Stimulated activated effector memory CD8-positive, alpha-beta T cell treated with anti-CD3 and anti-CD28 coated beads, Interleukin-12 subunit alpha, Interleukin-12 subunit beta, amount 100 ng/mL, for 72 hours (primary cell): ENCODE measurements around the gene MRC2.
"Not testable (repeated sequence)": the region's sequence is repeated elsewhere in the genome, so short reads cannot be mapped to it uniquely, and the experiment has no call there.

Source experiments
- ATAC-seq: fragments of 150-1000 bp; cut with Tn5 transposase; 2 replicates; pipeline ENCODE4 v1.10.0; 2021
- DNase-seq, 2 donors: peaks; one replicate each; pipeline ENCODE4 v3.0.0; 2021 to 2022; ENCODE audit warnings: low spot score in 2 of 2
- H3K27ac Mint-ChIP-seq: one replicate; pipeline ENCODE4 v1.8.0; 2022; ENCODE audit warnings: mild to moderate bottlenecking, mixed read lengths
- H3K36me3 Mint-ChIP-seq: one replicate; pipeline ENCODE4 v1.8.0; 2022; ENCODE audit warnings: mild to moderate bottlenecking, mixed read lengths
- H3K4me1 Mint-ChIP-seq: one replicate; pipeline ENCODE4 v1.8.0; 2022; ENCODE audit warnings: mixed read lengths
- H3K4me3 Mint-ChIP-seq: one replicate; pipeline ENCODE4 v1.8.0; 2022; ENCODE audit warnings: mild to moderate bottlenecking, mixed read lengths
- H3K9me3 Mint-ChIP-seq: one replicate; pipeline ENCODE4 v1.8.0; 2022; ENCODE audit warnings: mixed read lengths

Gene MRC2

GRCh38 chr17:62690168-62690897, 62.9 kb downstream of the MRC2 start:
- ATAC-seq (no peak), DNase-seq (no peak)
- H3K36me3 Mint-ChIP-seq, result peaks cover 2% of the 10 kb centered on the region
- H3K4me1 Mint-ChIP-seq, result no peaks in the 10 kb centered on the region
- H3K27ac Mint-ChIP-seq, result no peak overlapping the region
- no peaks in the 10 kb centered on the region for H3K9me3 Mint-ChIP-seq
- no peak overlapping the region for H3K4me3 Mint-ChIP-seq

- not testable (repeated sequence) for H3K9me3 Mint-ChIP-seq, H3K4me3 Mint-ChIP-seq, H3K36me3 Mint-ChIP-seq, ATAC-seq, H3K4me1 Mint-ChIP-seq, H3K27ac Mint-ChIP-seq, DNase-seq
Observed at GRCh38 chr17:62691589-62691915, 64.1 kb downstream of the MRC2 start.

GRCh38 chr17:62692159-62692651, 64.7 kb downstream of the MRC2 start:
- Mint-ChIP-seq H3K27ac (no peak overlapping the region), H3K36me3 (no peaks in the 10 kb centered on the region), H3K4me3 (no peak overlapping the region), H3K4me1 (no peaks in the 10 kb centered on the region), H3K9me3 (no peaks in the 10 kb centered on the region)
- ATAC-seq (no peak), DNase-seq (no peak)

GRCh38 chr17:62692721-62693431, 65.4 kb downstream of the MRC2 start:
- DNase-seq, result no peak
- H3K36me3 Mint-ChIP-seq, result no peaks in the 10 kb centered on the region
- H3K27ac Mint-ChIP-seq, result no peak overlapping the region
- no peak overlapping the region for H3K4me3 Mint-ChIP-seq
- no peaks in the 10 kb centered on the region for H3K4me1 Mint-ChIP-seq
- ATAC-seq, result peak; percentile 27
- H3K9me3 Mint-ChIP-seq, result no peaks in the 10 kb centered on the region

GRCh38 chr17:62693616-62694409, 66.3 kb downstream of the MRC2 start:
- ATAC-seq (no peak), DNase-seq (no peak)
- Mint-ChIP-seq H3K9me3 (no peaks in the 10 kb centered on the region), H3K4me1 (no peaks in the 10 kb centered on the region), H3K36me3 (no peaks in the 10 kb centered on the region), H3K4me3 (no peak overlapping the region), H3K27ac (peak overlapping the region; percentile 60)

GRCh38 chr17:62695093-62695738, 67.7 kb downstream of the MRC2 start:
- not testable (repeated sequence) for H3K36me3 Mint-ChIP-seq, H3K9me3 Mint-ChIP-seq, H3K4me1 Mint-ChIP-seq, H3K4me3 Mint-ChIP-seq, H3K27ac Mint-ChIP-seq, ATAC-seq, DNase-seq

- ATAC-seq (no peak), DNase-seq (no peak)
- Mint-ChIP-seq H3K4me1 (no peaks in the 10 kb centered on the region), H3K4me3 (no peak overlapping the region), H3K36me3 (no peaks in the 10 kb centered on the region), H3K27ac (no peak overlapping the region), H3K9me3 (no peaks in the 10 kb centered on the region)
Observed at GRCh38 chr17:62696256-62696655, 68.8 kb downstream of the MRC2 start.

GRCh38 chr17:62696726-62697490, 69.4 kb downstream of the MRC2 start:
- Mint-ChIP-seq H3K9me3 (no peaks in the 10 kb centered on the region), H3K4me1 (no peaks in the 10 kb centered on the region), H3K27ac (no peak overlapping the region), H3K4me3 (no peak overlapping the region), H3K36me3 (no peaks in the 10 kb centered on the region)
- no peak for DNase-seq
- ATAC-seq, result no peak

GRCh38 chr17:62698459-62698858, 71.0 kb downstream of the MRC2 start:
- H3K9me3 Mint-ChIP-seq, H3K4me1 Mint-ChIP-seq, DNase-seq, H3K4me3 Mint-ChIP-seq, ATAC-seq, H3K27ac Mint-ChIP-seq, H3K36me3 Mint-ChIP-seq: not testable (repeated sequence)

GRCh38 chr17:62700964-62701705, 73.7 kb downstream of the MRC2 start:
- ATAC-seq (no peak), DNase-seq (no peak)
- Mint-ChIP-seq H3K36me3 (no peaks in the 10 kb centered on the region), H3K9me3 (no peaks in the 10 kb centered on the region), H3K4me3 (no peak overlapping the region), H3K4me1 (peaks cover 24% of the 10 kb centered on the region), H3K27ac (no peak overlapping the region)

- H3K9me3 Mint-ChIP-seq, result no peaks in the 10 kb centered on the region
- DNase-seq (no peak), ATAC-seq (no peak)
- no peak overlapping the region for H3K4me3 Mint-ChIP-seq
- H3K27ac Mint-ChIP-seq, result no peak overlapping the region
- H3K4me1 Mint-ChIP-seq, result peaks cover 27% of the 10 kb centered on the region
- no peaks in the 10 kb centered on the region for H3K36me3 Mint-ChIP-seq
Observed at GRCh38 chr17:62701706-62702085, 74.2 kb downstream of the MRC2 start.

GRCh38 chr17:62702746-62703260, 75.3 kb downstream of the MRC2 start:
- Mint-ChIP-seq H3K36me3 (no peaks in the 10 kb centered on the region), H3K4me1 (peaks cover 27% of the 10 kb centered on the region), H3K27ac (peak overlapping the region; percentile 58), H3K4me3 (peak overlapping the region; percentile 70), H3K9me3 (no peaks in the 10 kb centered on the region)
- ATAC-seq (no peak), DNase-seq (no peak)

- H3K4me1 Mint-ChIP-seq, result peaks cover 27% of the 10 kb centered on the region
- H3K36me3 Mint-ChIP-seq, result no peaks in the 10 kb centered on the region
- peak overlapping the region; percentile 70 for H3K4me3 Mint-ChIP-seq
- no peak for DNase-seq
- no peaks in the 10 kb centered on the region for H3K9me3 Mint-ChIP-seq
- peak overlapping the region; percentile 58 for H3K27ac Mint-ChIP-seq
- peak; percentile 76 for ATAC-seq
Observed at GRCh38 chr17:62703261-62703775, 75.8 kb downstream of the MRC2 start.
